AG09309 (cell line): ENCODE data around the gene AMER1.

Source experiments
- DNase-seq: peaks from one replicate; pipeline ENCODE4 v3.0.0-alpha.2; 2010; ENCODE audit warnings: low read depth
- H3K4me3 ChIP-seq: 2 replicates; pipeline ENCODE4 v1.5.1; 2011; ENCODE audit warnings: mild to moderate bottlenecking, low read depth, low read length, moderate library complexity; ENCODE audit not compliant: control insufficient read depth
- CTCF ChIP-seq: IDR thresholded peaks from 2 replicates; pipeline ENCODE4 v1.5.1; 2011; ENCODE audit warnings: mild to moderate bottlenecking, low read depth, low read length, inconsistent platforms; ENCODE audit not compliant: insufficient read depth, control insufficient read depth; ENCODE audit errors: missing control alignments

The AMER1 gene

GRCh38 chrX:64195862-64196261 is 9.6 kb downstream of the AMER1 start:
- no peak overlapping the region for H3K4me3 ChIP-seq
- DNase-seq: no peak
- TF ChIP-seq CTCF: no peak

- no peak overlapping the region for H3K4me3 ChIP-seq
- DNase-seq: no peak
- no peak for TF ChIP-seq CTCF
These were observed 12.8 kb downstream of the AMER1 start for GRCh38 chrX:64192673-64193072.

- DNase-seq: no peak
- TF ChIP-seq CTCF: no peak
- no peak overlapping the region for H3K4me3 ChIP-seq
These were observed 13.5 kb downstream of the AMER1 start for GRCh38 chrX:64192040-64192439.

- TF ChIP-seq CTCF: no peak
- no peak for DNase-seq
- no peak overlapping the region for H3K4me3 ChIP-seq
These were observed 14.1 kb downstream of the AMER1 start for GRCh38 chrX:64191281-64192010.

- no peak overlapping the region for H3K4me3 ChIP-seq
- DNase-seq: no peak
- no peak for TF ChIP-seq CTCF
These were observed 15.3 kb downstream of the AMER1 start for GRCh38 chrX:64190136-64190740.

GRCh38 chrX:64188901-64189300 is 16.6 kb downstream of the AMER1 start:
- TF ChIP-seq CTCF: no peak
- no peak for DNase-seq
- no peak overlapping the region for H3K4me3 ChIP-seq
